SJCRH30 (cell line): ENCODE results near the gene NTHL1. TPM values are rescaled to one million over a fixed set of nuclear protein-coding genes. Genes with fewer than 3 reads are reported as not detected.
"Not testable (repeated sequence)": the region's sequence is repeated elsewhere in the genome, so short reads cannot be mapped to it uniquely, and the experiment has no call there.

ENCODE experiments used
- DNase-seq, 2 experiments: peaks; one replicate each; pipeline ENCODE4 v3.0.0-alpha.2; 2015 to 2020
- H3K27ac ChIP-seq: fragments of 250-450 bp; sonication (Bioruptor Pico); 2 replicates; pipeline ENCODE4 v1.5.1; 2020; ENCODE audit warnings: mild to moderate bottlenecking, moderate library complexity
- H3K27me3 ChIP-seq: fragments of 250-450 bp; sonication (Bioruptor Pico); 2 replicates; pipeline ENCODE4 v1.5.1; 2020; ENCODE audit warnings: mild to moderate bottlenecking, moderate library complexity
- H3K36me3 ChIP-seq: fragments of 250-450 bp; sonication (Bioruptor Pico); 2 replicates; pipeline ENCODE4 v1.5.1; 2020; ENCODE audit warnings: mild to moderate bottlenecking, moderate library complexity
- H3K4me1 ChIP-seq: fragments of 250-450 bp; sonication (Bioruptor Pico); 2 replicates; pipeline ENCODE4 v1.5.1; 2020; ENCODE audit warnings: mild to moderate bottlenecking, moderate library complexity
- H3K4me3 ChIP-seq: fragments of 250-450 bp; sonication (Bioruptor Pico); 2 replicates; pipeline ENCODE4 v1.5.1; 2020; ENCODE audit warnings: mild to moderate bottlenecking, moderate library complexity
- H3K9me3 ChIP-seq: fragments of 250-450 bp; sonication (Bioruptor Pico); replicated peaks from 2 replicates; pipeline ENCODE4 v1.5.1; 2020; ENCODE audit warnings: mild to moderate bottlenecking, moderate library complexity
- total RNA-seq: library from RNA; depleted of rRNA; stranded (reverse); fragments of >200 nt; shearing (Covaris generic); gene quantifications from 2 replicates; pipeline ENCODE4 v1.2.3, GENCODE V29; 2014

Gene NTHL1
- total RNA-seq, 1 experiment from 2014 or later: 16.6 TPM

GRCh38 chr16:2026461-2027023, 21.1 kb downstream of the NTHL1 start, which contains the start of gene NHERF2:
Gene NHERF2 (plus strand): TSS chr16:2026902. CDS start chr16:2027006, 104 bp downstream.
- Histone ChIP-seq H3K36me3 (no peaks in the 10 kb centered on the region), H3K27me3 (peaks cover 17% of the 10 kb centered on the region; the same call in 1 of the 2 replicates), H3K27ac (no peak within 1 kb of the TSS), H3K4me1 (no peaks in the 10 kb centered on the region; the same call in 1 of the 2 replicates), H3K9me3 (no peaks in the 10 kb centered on the region), H3K4me3 (peak within 1 kb of the TSS; percentile 31; the same call in 1 of the 2 replicates)
- no peak for DNase-seq

- Histone ChIP-seq H3K27ac (no peak overlapping the region), H3K27me3 (peaks cover 17% of the 10 kb centered on the region; the same call in 1 of the 2 replicates), H3K9me3 (no peaks in the 10 kb centered on the region), H3K4me3 (no peak overlapping the region), H3K36me3 (no peaks in the 10 kb centered on the region), H3K4me1 (no peaks in the 10 kb centered on the region; the same call in 1 of the 2 replicates)
- DNase-seq: no peak
Measured at GRCh38 chr16:2025878-2026460, 21.7 kb downstream of the NTHL1 start.

GRCh38 chr16:2025251-2025650, 22.4 kb downstream of the NTHL1 start:
- H3K4me3 ChIP-seq: no peak overlapping the region
- no peaks in the 10 kb centered on the region for H3K36me3 ChIP-seq
- no peak for DNase-seq
- H3K27ac ChIP-seq: no peak overlapping the region
- peaks cover 17% of the 10 kb centered on the region; the same call in 1 of the 2 replicates for H3K27me3 ChIP-seq
- no peaks in the 10 kb centered on the region for H3K9me3 ChIP-seq
- no peaks in the 10 kb centered on the region; the same call in 1 of the 2 replicates for H3K4me1 ChIP-seq

GRCh38 chr16:2024032-2024420, 23.6 kb downstream of the NTHL1 start:
- Histone ChIP-seq H3K27me3 (peaks cover 21% of the 10 kb centered on the region; the same call in 1 of the 2 replicates), H3K36me3 (no peaks in the 10 kb centered on the region), H3K27ac (no peak overlapping the region), H3K9me3 (no peaks in the 10 kb centered on the region), H3K4me1 (no peaks in the 10 kb centered on the region; the same call in 1 of the 2 replicates), H3K4me3 (peak overlapping the region; percentile 49; the same call in 1 of the 2 replicates)
- no peak for DNase-seq

- no peaks in the 10 kb centered on the region; the same call in 1 of the 2 replicates for H3K4me1 ChIP-seq
Measured at GRCh38 chr16:2023092-2024031, 24.3 kb downstream of the NTHL1 start.

GRCh38 chr16:2022723-2023091, 24.9 kb downstream of the NTHL1 start:
- H3K27me3 ChIP-seq: peaks cover 19% of the 10 kb centered on the region; the same call in 1 of the 2 replicates
- H3K27ac ChIP-seq: no peak overlapping the region
- H3K4me3 ChIP-seq: peak overlapping the region; percentile 49
- no peaks in the 10 kb centered on the region; the same call in 1 of the 2 replicates for H3K4me1 ChIP-seq
- no peaks in the 10 kb centered on the region for H3K9me3 ChIP-seq
- peak; percentile 58 to 63 for DNase-seq
- H3K36me3 ChIP-seq: no peaks in the 10 kb centered on the region

More at GRCh38 chr16:2023092-2024031, 24.3 kb downstream of the NTHL1 start:
- Histone ChIP-seq H3K4me3 (peak overlapping the region; percentile 49), H3K36me3 (no peaks in the 10 kb centered on the region), H3K9me3 (no peaks in the 10 kb centered on the region), H3K27ac (peak overlapping the region; percentile 17; the same call in 1 of the 2 replicates), H3K27me3 (peaks cover 25% of the 10 kb centered on the region; the same call in 1 of the 2 replicates)
- peak; percentile 84 to 93 for DNase-seq

GRCh38 chr16:2019921-2020831, 27.5 kb downstream of the NTHL1 start:
- Histone ChIP-seq H3K4me3 (peak overlapping the region; percentile 21; the same call in 1 of the 2 replicates), H3K4me1 (peaks cover 12% of the 10 kb centered on the region), H3K36me3 (no peaks in the 10 kb centered on the region), H3K9me3 (no peaks in the 10 kb centered on the region), H3K27ac (no peak overlapping the region), H3K27me3 (peaks cover 8% of the 10 kb centered on the region; the same call in 1 of the 2 replicates)
- DNase-seq: no peak

GRCh38 chr16:2019518-2019920, 28.1 kb downstream of the NTHL1 start, which contains the start of gene NPW:
Gene NPW (plus strand): TSS chr16:2019785.
- H3K9me3 ChIP-seq: no peaks in the 10 kb centered on the region
- H3K27ac ChIP-seq: no peak within 1 kb of the TSS
- peaks cover 8% of the 10 kb centered on the region; the same call in 1 of the 2 replicates for H3K27me3 ChIP-seq
- no peaks in the 10 kb centered on the region for H3K36me3 ChIP-seq
- peak within 1 kb of the TSS; percentile 21; the same call in 1 of the 2 replicates for H3K4me3 ChIP-seq
- H3K4me1 ChIP-seq: peaks cover 12% of the 10 kb centered on the region
- peak in 1 of 2 experiments; percentile 37 for DNase-seq

- H3K4me1 ChIP-seq: peaks cover 12% of the 10 kb centered on the region
- H3K36me3 ChIP-seq: no peaks in the 10 kb centered on the region
- no peak overlapping the region for H3K27ac ChIP-seq
- peaks cover 8% of the 10 kb centered on the region; the same call in 1 of the 2 replicates for H3K27me3 ChIP-seq
- peak; percentile 63 to 64 for DNase-seq
- H3K9me3 ChIP-seq: no peaks in the 10 kb centered on the region
- H3K4me3 ChIP-seq: no peak overlapping the region
Measured at GRCh38 chr16:2016407-2016922, 31.2 kb downstream of the NTHL1 start.

GRCh38 chr16:2015947-2016208, 31.8 kb downstream of the NTHL1 start:
- Histone ChIP-seq H3K4me1 (peaks cover 12% of the 10 kb centered on the region), H3K27ac (no peak overlapping the region), H3K4me3 (no peak overlapping the region), H3K27me3 (peaks cover 8% of the 10 kb centered on the region; the same call in 1 of the 2 replicates), H3K36me3 (no peaks in the 10 kb centered on the region), H3K9me3 (no peaks in the 10 kb centered on the region)
- DNase-seq: no peak

GRCh38 chr16:2015117-2015946, 32.3 kb downstream of the NTHL1 start:
- DNase-seq: no peak
- H3K27ac ChIP-seq: no peak overlapping the region

GRCh38 chr16:2013527-2013926, 34.1 kb downstream of the NTHL1 start:
- Histone ChIP-seq H3K27me3 (no peaks in the 10 kb centered on the region), H3K36me3 (no peaks in the 10 kb centered on the region), H3K4me3 (no peak overlapping the region), H3K27ac (no peak overlapping the region), H3K9me3 (no peaks in the 10 kb centered on the region), H3K4me1 (peaks cover 21% of the 10 kb centered on the region)
- DNase-seq: no peak

More at GRCh38 chr16:2015117-2015946, 32.3 kb downstream of the NTHL1 start:
- H3K27me3 ChIP-seq: peaks cover 8% of the 10 kb centered on the region; the same call in 1 of the 2 replicates
- H3K4me1 ChIP-seq: peaks cover 15% of the 10 kb centered on the region
- H3K4me3 ChIP-seq: no peak overlapping the region
- no peaks in the 10 kb centered on the region for H3K9me3 ChIP-seq
- H3K36me3 ChIP-seq: no peaks in the 10 kb centered on the region

GRCh38 chr16:2011726-2012125, 35.9 kb downstream of the NTHL1 start:
- H3K9me3 ChIP-seq, H3K36me3 ChIP-seq, DNase-seq, H3K27me3 ChIP-seq, H3K27ac ChIP-seq, H3K4me3 ChIP-seq: not testable (repeated sequence)
- peaks cover 28% of the 10 kb centered on the region for H3K4me1 ChIP-seq
